ENCODE measurements around the gene RBM28.
A peak's percentile ranks its signal among the peaks of the same experiment; 100 is the strongest.
"Not testable (repeated sequence)": the region's sequence is repeated elsewhere in the genome, so short reads cannot be mapped to it uniquely, and the experiment has no call there.

RBM28 gene

GRCh38 chr7:128287556-128287955 is 56.2 kb downstream of the RBM28 start:
- no peak for DNase-seq (ENCODE audit: low spot score)

- DNase-seq (ENCODE audit: low spot score) = no peak
Observed at GRCh38 chr7:128284102-128284501, 59.6 kb downstream of the RBM28 start.

- DNase-seq (ENCODE audit: low spot score) = no peak
Observed at GRCh38 chr7:128281605-128282380, 61.9 kb downstream of the RBM28 start.

- not testable (repeated sequence) for DNase-seq (ENCODE audit: low spot score)
Observed at GRCh38 chr7:128280451-128280850, 63.3 kb downstream of the RBM28 start.

GRCh38 chr7:128279124-128279713 is 64.5 kb downstream of the RBM28 start:
- no peak for DNase-seq (ENCODE audit: low spot score)

GRCh38 chr7:128278366-128278765 is 65.3 kb downstream of the RBM28 start:
- no peak for DNase-seq (ENCODE audit: low spot score)

GRCh38 chr7:128275681-128276080 is 68.0 kb downstream of the RBM28 start:
- DNase-seq (ENCODE audit: low spot score) = no peak

- DNase-seq (ENCODE audit: low spot score) = no peak
Observed at GRCh38 chr7:128274884-128275603, 68.7 kb downstream of the RBM28 start.

GRCh38 chr7:128274246-128274883 is 69.3 kb downstream of the RBM28 start:
- DNase-seq (ENCODE audit: low spot score) = no peak

GRCh38 chr7:128271942-128272481 is 71.7 kb downstream of the RBM28 start:
- no peak for DNase-seq (ENCODE audit: low spot score)

GRCh38 chr7:128271471-128271941 is 72.2 kb downstream of the RBM28 start:
- no peak for DNase-seq (ENCODE audit: low spot score)

- no peak for DNase-seq (ENCODE audit: low spot score)
Observed at GRCh38 chr7:128270826-128271272, 72.9 kb downstream of the RBM28 start.

GRCh38 chr7:128268233-128268632 is 75.5 kb downstream of the RBM28 start:
- no peak for DNase-seq (ENCODE audit: low spot score)

- DNase-seq (ENCODE audit: low spot score) = no peak
Observed at GRCh38 chr7:128267595-128267924, 76.1 kb downstream of the RBM28 start.

GRCh38 chr7:128266883-128267594 is 76.7 kb downstream of the RBM28 start:
- peak; percentile 37 for DNase-seq (ENCODE audit: low spot score)

GRCh38 chr7:128266529-128266882 is 77.2 kb downstream of the RBM28 start:
- DNase-seq (ENCODE audit: low spot score) = no peak

- no peak for DNase-seq (ENCODE audit: low spot score)
Observed at GRCh38 chr7:128265906-128266300, 77.8 kb downstream of the RBM28 start.

GRCh38 chr7:128265156-128265905 is 78.4 kb downstream of the RBM28 start:
- no peak for DNase-seq (ENCODE audit: low spot score)

GRCh38 chr7:128264477-128264876 is 79.2 kb downstream of the RBM28 start:
- no peak for DNase-seq (ENCODE audit: low spot score)

GRCh38 chr7:128263420-128263819 is 80.3 kb downstream of the RBM28 start:
- DNase-seq (ENCODE audit: low spot score) = no peak

All from putamen (tissue), 1 donor.